T-helper 1 cell treated with Interleukin-12 subunit alpha and Interleukin-12 subunit beta and Interleukin-4 antibody, amounts not matched to agents 30 μg/mL and 1 μg/mL, for 36 hours (primary cell): ENCODE measurements around the gene GJB3.
"Not testable (repeated sequence)": the region's sequence is repeated elsewhere in the genome, so short reads cannot be mapped to it uniquely, and the experiment has no call there.

Source experiments
- H3K27ac Mint-ChIP-seq: one replicate; pipeline ENCODE4 v1.8.0; 2021; ENCODE audit warnings: mild to moderate bottlenecking, mixed read lengths
- H3K27me3 Mint-ChIP-seq: one replicate; pipeline ENCODE4 v1.8.0; 2021; ENCODE audit warnings: low read depth, mixed read lengths
- H3K36me3 Mint-ChIP-seq: one replicate; pipeline ENCODE4 v1.8.0; 2021; ENCODE audit warnings: low read depth, mixed read lengths
- H3K4me1 Mint-ChIP-seq: one replicate; pipeline ENCODE4 v1.8.0; 2021; ENCODE audit warnings: low read depth, mixed read lengths
- H3K4me3 Mint-ChIP-seq: one replicate; pipeline ENCODE4 v1.8.0; 2021; ENCODE audit warnings: mild to moderate bottlenecking, moderate library complexity, mixed read lengths
- H3K9me3 Mint-ChIP-seq: one replicate; pipeline ENCODE4 v1.8.0; 2021; ENCODE audit warnings: mixed read lengths

Gene GJB3

GRCh38 chr1:34781071-34781843 lies at the start of gene GJB3:
GJB3 (plus strand) TSS chr1:34781214; CDS start chr1:34784763, 3,549 bp downstream.
- Mint-ChIP-seq H3K27me3 (peaks cover 53% of the 10 kb centered on the region), H3K9me3 (no peaks in the 10 kb centered on the region), H3K27ac (no peak within 1 kb of the TSS), H3K36me3 (no peaks in the 10 kb centered on the region), H3K4me1 (no peaks in the 10 kb centered on the region), H3K4me3 (no peak within 1 kb of the TSS)

- H3K4me3 Mint-ChIP-seq, H3K9me3 Mint-ChIP-seq, H3K4me1 Mint-ChIP-seq, H3K27me3 Mint-ChIP-seq, H3K27ac Mint-ChIP-seq, H3K36me3 Mint-ChIP-seq: not testable (repeated sequence)
Measured at GRCh38 chr1:34732831-34733230, 48.2 kb upstream of the GJB3 start.

- H3K4me1 Mint-ChIP-seq = no peaks in the 10 kb centered on the region
Measured at GRCh38 chr1:34736692-34737091, 44.3 kb upstream of the GJB3 start.

GRCh38 chr1:34737236-34737635 lies 43.8 kb upstream of the GJB3 start:
- not testable (repeated sequence) for H3K27me3 Mint-ChIP-seq, H3K36me3 Mint-ChIP-seq, H3K27ac Mint-ChIP-seq, H3K4me1 Mint-ChIP-seq, H3K9me3 Mint-ChIP-seq, H3K4me3 Mint-ChIP-seq

More at GRCh38 chr1:34736692-34737091, 44.3 kb upstream of the GJB3 start:
- no peak overlapping the region for H3K4me3 Mint-ChIP-seq
- no peak overlapping the region for H3K27ac Mint-ChIP-seq
- H3K9me3 Mint-ChIP-seq = no peaks in the 10 kb centered on the region
- no peaks in the 10 kb centered on the region for H3K36me3 Mint-ChIP-seq
- peaks cover 8% of the 10 kb centered on the region for H3K27me3 Mint-ChIP-seq

- Mint-ChIP-seq H3K27ac (no peak overlapping the region), H3K4me3 (no peak overlapping the region), H3K36me3 (no peaks in the 10 kb centered on the region), H3K27me3 (peaks cover 5% of the 10 kb centered on the region), H3K9me3 (no peaks in the 10 kb centered on the region), H3K4me1 (no peaks in the 10 kb centered on the region)
Measured at GRCh38 chr1:34739613-34740012, 41.4 kb upstream of the GJB3 start.

- Mint-ChIP-seq H3K4me1 (no peaks in the 10 kb centered on the region), H3K27me3 (peaks cover 5% of the 10 kb centered on the region), H3K27ac (no peak overlapping the region), H3K4me3 (no peak overlapping the region), H3K9me3 (no peaks in the 10 kb centered on the region), H3K36me3 (no peaks in the 10 kb centered on the region)
Measured at GRCh38 chr1:34740161-34740868, 40.7 kb upstream of the GJB3 start.

- Mint-ChIP-seq H3K27me3 (peaks cover 5% of the 10 kb centered on the region), H3K27ac (no peak overlapping the region), H3K4me3 (no peak overlapping the region)
Measured at GRCh38 chr1:34742667-34743270, 38.2 kb upstream of the GJB3 start.

GRCh38 chr1:34743775-34744174 lies 37.2 kb upstream of the GJB3 start:
- H3K36me3 Mint-ChIP-seq = no peaks in the 10 kb centered on the region
- no peaks in the 10 kb centered on the region for H3K4me1 Mint-ChIP-seq
- H3K27ac Mint-ChIP-seq = no peak overlapping the region
- no peaks in the 10 kb centered on the region for H3K9me3 Mint-ChIP-seq
- peaks cover 6% of the 10 kb centered on the region for H3K27me3 Mint-ChIP-seq
- H3K4me3 Mint-ChIP-seq = no peak overlapping the region

More at GRCh38 chr1:34742667-34743270, 38.2 kb upstream of the GJB3 start:
- no peaks in the 10 kb centered on the region for H3K36me3 Mint-ChIP-seq
- H3K4me1 Mint-ChIP-seq = no peaks in the 10 kb centered on the region
- H3K9me3 Mint-ChIP-seq = no peaks in the 10 kb centered on the region

GRCh38 chr1:34744851-34745250 lies 36.2 kb upstream of the GJB3 start:
- Mint-ChIP-seq H3K4me1 (no peaks in the 10 kb centered on the region), H3K36me3 (no peaks in the 10 kb centered on the region), H3K4me3 (no peak overlapping the region), H3K27me3 (peaks cover 7% of the 10 kb centered on the region), H3K27ac (no peak overlapping the region), H3K9me3 (no peaks in the 10 kb centered on the region)

GRCh38 chr1:34745666-34746065 lies 35.3 kb upstream of the GJB3 start:
- H3K4me1 Mint-ChIP-seq = no peaks in the 10 kb centered on the region
- peaks cover 3% of the 10 kb centered on the region for H3K27me3 Mint-ChIP-seq
- H3K9me3 Mint-ChIP-seq = no peaks in the 10 kb centered on the region
- H3K36me3 Mint-ChIP-seq = no peaks in the 10 kb centered on the region
- H3K27ac Mint-ChIP-seq = no peak overlapping the region
- H3K4me3 Mint-ChIP-seq = no peak overlapping the region

GRCh38 chr1:34746101-34746500 lies 34.9 kb upstream of the GJB3 start:
- Mint-ChIP-seq H3K9me3 (no peaks in the 10 kb centered on the region), H3K27me3 (peaks cover 3% of the 10 kb centered on the region), H3K27ac (no peak overlapping the region), H3K36me3 (no peaks in the 10 kb centered on the region), H3K4me3 (no peak overlapping the region), H3K4me1 (no peaks in the 10 kb centered on the region)

- Mint-ChIP-seq H3K4me3 (no peak overlapping the region), H3K27ac (no peak overlapping the region), H3K4me1 (no peaks in the 10 kb centered on the region), H3K27me3 (peaks cover 3% of the 10 kb centered on the region), H3K36me3 (no peaks in the 10 kb centered on the region), H3K9me3 (no peaks in the 10 kb centered on the region)
Measured at GRCh38 chr1:34746785-34747637, 34.0 kb upstream of the GJB3 start.

- Mint-ChIP-seq H3K4me1 (no peaks in the 10 kb centered on the region), H3K27ac (no peak overlapping the region), H3K27me3 (peaks cover 3% of the 10 kb centered on the region), H3K4me3 (no peak overlapping the region), H3K9me3 (no peaks in the 10 kb centered on the region), H3K36me3 (no peaks in the 10 kb centered on the region)
Measured at GRCh38 chr1:34747638-34747941, 33.4 kb upstream of the GJB3 start.

GRCh38 chr1:34749992-34750391 lies 31.0 kb upstream of the GJB3 start:
- Mint-ChIP-seq H3K4me3 (no peak overlapping the region), H3K9me3 (no peaks in the 10 kb centered on the region), H3K36me3 (no peaks in the 10 kb centered on the region), H3K4me1 (no peaks in the 10 kb centered on the region), H3K27ac (no peak overlapping the region), H3K27me3 (peaks cover 3% of the 10 kb centered on the region)
